Right lobe of liver (tissue), 6 donors: ENCODE measurements around the gene SPNS1. TPM values are rescaled to one million over a fixed set of nuclear protein-coding genes. Genes with fewer than 3 reads are reported as not detected.
"Not testable (repeated sequence)": the region's sequence is repeated elsewhere in the genome, so short reads cannot be mapped to it uniquely, and the experiment has no call there.

Source experiments
- ATAC-seq, 4 donors: fragments of 200-7000 bp; cut with Tn5 transposase; one replicate each; pipeline ENCODE4 v1.9.1; 2020; ENCODE audit warnings: mild to moderate bottlenecking in 4 of 4, moderate library complexity in 4 of 4
- DNase-seq, 3 donors: peaks; one replicate each; pipeline ENCODE4 v3.0.0-alpha.2; 2020
- H3K27ac ChIP-seq, 3 donors: fragments of 200-600 bp; one replicate each; pipeline ENCODE4 v1.8.0; 2022
- H3K27me3 ChIP-seq, 2 donors: fragments of 200-600 bp; one replicate each; pipeline ENCODE4 v1.8.0; 2022
- H3K36me3 ChIP-seq, 4 donors: fragments of 200-600 bp; sonication (generic) in 1 of 4; one replicate each; pipeline versions ENCODE4 v1.5.1 to v1.8.0; 2017 to 2022; ENCODE audit warnings: control low read depth in 1 of 4
- H3K4me1 ChIP-seq, 4 donors: fragments of 200-600 bp; sonication (generic) in 1 of 4; one replicate each; pipeline versions ENCODE4 v1.5.1 to v1.8.0; 2017 to 2022; ENCODE audit warnings: control low read depth in 1 of 4
- H3K4me3 ChIP-seq, 3 donors: fragments of 200-600 bp; one replicate each; pipeline ENCODE4 v1.8.0; 2022
- H3K9me3 ChIP-seq, 4 donors: fragments of 200-600 bp; sonication (generic) in 1 of 4; one replicate each; pipeline versions ENCODE4 v1.5.1 to v1.8.0; 2017 to 2022; ENCODE audit warnings: control low read depth in 1 of 4
- CTCF ChIP-seq, 4 donors: fragments of 200-600 bp in 3 of 4; fragments of 450-650 bp in 1 of 4; IDR thresholded peaks; one replicate each; pipeline versions ENCODE4 v1.5.1 to v1.8.0; 2016 to 2022; ENCODE audit warnings: antibody characterized with exemption in 4 of 4, mild to moderate bottlenecking in 2 of 4
- POLR2A ChIP-seq: fragments of 450-650 bp; IDR thresholded peaks from one replicate; pipeline ENCODE4 v1.6.1; 2017; ENCODE audit warnings: antibody characterized with exemption, mild to moderate bottlenecking
- WGBS: methylation state at CpG from one replicate; pipeline ENCODE4 v1.1.6; 2018; ENCODE audit warnings: low coverage, low lambda C conversion rate; ENCODE audit not compliant: insufficient coverage; ENCODE audit errors: missing lambda C conversion rate; 5-methylcytosine and 5-hydroxymethylcytosine counted together
- intact Hi-C, 2 donors: fragments of 100-400 bp; cut with DNase I; formaldehyde crosslinking; loops; one replicate each; pipeline versions ENCODE4 v1.11.2 to v1.14.1; 2022
- total RNA-seq, 6 experiments: library from RNA; depleted of rRNA in 2 of 6; stranded (reverse); fragments of >200 nt in 2 of 6; fragmentation: NEBNext Ultra II Directional in 3 of 6; extraction: Animal tissue kit (Norgen Biotek cat#: 25700) in 3 of 6; gene quantifications; one replicate each; pipeline versions ENCODE4 v1.1.0 to v1.2.4, GENCODE V29; 2016 to 2023
- donor health status: DM: no; HTN: yes; CAD: no.
- donor health status: DM: no; HTN: no; CAD: no.
- donor health status: DM: no; HTN: no; CAD: no.
- donor health status: DM: no; HTN: yes; CAD: no.
- donor health status: DM: no; HTN: yes; CAD: no.

Gene SPNS1
- total RNA-seq, 6 experiments from 2014 or later, result 13.7 to 21.2 (median 17.7) TPM

GRCh38 chr16:28992496-28992895 lies 17.9 kb downstream of the SPNS1 start:
- H3K36me3 ChIP-seq, result no peaks in the 10 kb centered on the region
- no peak for TF ChIP-seq POLR2A
- no peak for TF ChIP-seq CTCF (IDR thresholded peaks at IDR 0.05)
- ATAC-seq, result no peak

GRCh38 chr16:28998837-28999236 lies 24.3 kb downstream of the SPNS1 start:
- no peaks in the 10 kb centered on the region for H3K36me3 ChIP-seq
- 100% methylated on average over 1 of the region's 3 CpGs for WGBS
- no peak overlapping the region for H3K4me3 ChIP-seq
- H3K4me1 ChIP-seq, result no peaks in the 10 kb centered on the region
- intact Hi-C loops, result no loop called here
- no peak for ATAC-seq
- TF ChIP-seq POLR2A (no peak), CTCF (IDR thresholded peaks at IDR 0.05) (no peak)
- H3K9me3 ChIP-seq, result no peaks in the 10 kb centered on the region
- H3K27ac ChIP-seq, result no peak overlapping the region
- H3K27me3 ChIP-seq, result no peaks in the 10 kb centered on the region
- no peak for DNase-seq

More at GRCh38 chr16:28992496-28992895, 17.9 kb downstream of the SPNS1 start:
- Histone ChIP-seq H3K4me3 (no peak overlapping the region), H3K27me3 (no peaks in the 10 kb centered on the region), H3K4me1 (no peaks in the 10 kb centered on the region), H3K27ac (no peak overlapping the region), H3K9me3 (no peaks in the 10 kb centered on the region)
- no peak for DNase-seq
- 89% methylated on average over 3 of the region's 10 CpGs for WGBS
- intact Hi-C loops, result no loop called here

DNA sequence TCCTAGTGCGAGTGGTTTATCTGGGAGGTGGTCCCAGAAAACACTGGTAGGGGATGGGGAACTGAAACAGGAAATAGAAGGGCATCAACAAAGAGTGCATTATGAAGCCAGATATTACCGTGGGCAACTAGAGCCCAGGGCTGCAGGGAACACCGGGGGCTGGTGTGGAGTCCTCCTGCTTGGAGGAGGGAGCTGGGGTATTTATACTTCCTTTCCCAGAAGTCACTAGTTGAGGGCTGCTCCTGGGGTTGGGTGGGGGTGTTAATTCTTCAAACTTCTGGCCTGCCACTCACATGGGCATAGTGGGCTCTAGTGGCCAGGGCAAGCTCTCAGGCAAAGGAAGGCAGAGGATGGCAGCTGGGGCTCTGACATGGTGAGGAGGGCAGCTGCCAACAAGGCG lies 25.0 kb downstream of the SPNS1 start:
- TF ChIP-seq CTCF (IDR thresholded peaks at IDR 0.05) (no peak), POLR2A (no peak)
- DNase-seq, result no peak
- ATAC-seq, result no peak
- Histone ChIP-seq H3K4me3 (no peak overlapping the region), H3K27me3 (no peaks in the 10 kb centered on the region), H3K27ac (no peak overlapping the region), H3K4me1 (no peaks in the 10 kb centered on the region), H3K36me3 (no peaks in the 10 kb centered on the region), H3K9me3 (no peaks in the 10 kb centered on the region)
- 70% methylated on average over 2 of the region's 4 CpGs for WGBS
- intact Hi-C loops, result no loop called here

- TF ChIP-seq CTCF (IDR thresholded peaks at IDR 0.05) (no peak), POLR2A (no peak)
- DNase-seq (no peak), ATAC-seq (no peak)
- 83% methylated on average over 2 of the region's 2 CpGs for WGBS
- no peak overlapping the region for H3K27ac ChIP-seq
- H3K27me3 ChIP-seq, result no peaks in the 10 kb centered on the region
- H3K9me3 ChIP-seq, result no peaks in the 10 kb centered on the region
- intact Hi-C loops, result no loop called here
- no peak overlapping the region for H3K4me3 ChIP-seq
- no peaks in the 10 kb centered on the region for H3K4me1 ChIP-seq
- no peaks in the 10 kb centered on the region for H3K36me3 ChIP-seq
Observed at GRCh38 chr16:29000019-29000418, 25.4 kb downstream of the SPNS1 start.

- H3K9me3 ChIP-seq, H3K36me3 ChIP-seq, H3K27me3 ChIP-seq, H3K27ac ChIP-seq, intact Hi-C loops, ATAC-seq, H3K4me1 ChIP-seq, H3K4me3 ChIP-seq, DNase-seq: not testable (repeated sequence)
- WGBS, result 58% methylated on average over 7 of the region's 9 CpGs
Observed at GRCh38 chr16:29004496-29005139, 30.0 kb downstream of the SPNS1 start.
